Measurements from ENCODE around the gene TPRG1.
A peak's percentile ranks its signal among the peaks of the same experiment; 100 is the strongest.

TPRG1 gene

DNA sequence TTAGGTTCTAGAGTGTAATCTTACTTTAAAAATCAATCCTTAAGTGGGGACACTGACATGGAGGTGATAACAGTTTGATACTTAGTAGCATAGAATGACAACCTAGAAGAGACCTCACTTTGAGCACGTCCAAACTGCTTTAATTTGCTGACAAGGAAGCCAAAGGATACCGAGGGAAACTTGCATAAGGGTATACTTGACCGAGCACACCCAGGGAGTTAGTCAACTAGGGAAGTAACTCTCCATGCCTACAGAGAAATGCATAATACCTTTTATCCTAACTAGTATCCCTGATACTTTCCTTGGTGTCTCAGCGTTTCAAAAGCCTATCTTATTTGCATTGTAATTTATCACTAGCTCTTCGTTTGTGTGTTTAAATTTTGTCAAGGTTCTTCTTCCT, 5.5 kb upstream of the TPRG1 start:
- DNase-seq, result no peak

DNA sequence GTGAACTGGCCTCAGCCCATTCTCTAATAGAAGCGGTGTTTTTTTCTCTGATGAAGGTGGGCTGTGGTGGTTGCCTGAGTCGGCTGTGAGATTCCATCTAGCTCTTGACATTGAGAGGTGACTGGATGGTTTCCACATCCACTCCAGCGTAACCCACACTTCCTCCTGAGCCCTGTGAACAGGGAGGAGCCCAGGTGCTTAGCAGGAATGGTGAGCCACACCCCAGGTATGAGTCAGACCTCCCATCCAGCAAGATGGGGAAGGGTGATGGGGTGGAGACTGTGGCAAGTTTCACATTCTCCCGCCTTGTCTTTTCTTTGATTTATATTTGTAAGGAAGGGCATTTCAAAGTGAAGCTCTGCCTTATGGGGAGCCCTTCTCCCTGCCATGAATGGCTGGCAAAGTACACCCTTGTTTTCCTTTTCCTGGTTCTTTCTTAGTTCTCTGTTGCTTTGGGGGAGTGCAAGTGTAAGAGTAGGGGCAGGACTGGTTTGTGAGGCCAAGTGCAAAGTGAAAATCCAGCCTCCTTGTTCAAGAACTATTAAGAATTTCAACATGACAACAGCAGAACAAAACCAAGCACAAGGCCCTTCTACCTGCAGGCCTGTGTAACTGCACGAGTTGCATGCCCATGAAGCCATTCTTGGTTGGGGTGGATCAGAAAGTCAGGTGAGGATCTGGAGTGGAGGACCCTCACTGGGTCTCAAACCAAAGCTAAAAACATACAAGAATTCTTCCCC, 4.6 kb upstream of the TPRG1 start:
- no peak for DNase-seq

DNA sequence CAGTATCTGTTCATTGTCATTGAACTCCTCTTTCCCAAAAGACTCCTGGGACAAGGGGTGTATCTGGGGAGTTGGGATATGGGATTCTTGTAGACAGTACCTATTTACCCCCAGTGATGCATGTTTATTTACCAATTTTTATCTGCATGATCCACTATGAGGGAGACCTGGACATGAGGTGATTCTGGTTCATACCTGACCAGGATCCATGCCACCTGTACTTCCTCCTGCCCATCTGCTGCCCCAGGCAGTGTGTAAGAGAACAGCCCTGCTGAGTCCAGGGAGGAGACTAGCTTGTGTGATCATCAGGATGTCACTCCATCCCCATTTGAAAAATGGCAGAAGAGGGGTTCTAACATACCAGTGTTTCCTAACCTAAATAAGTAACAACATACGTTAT, 3.1 kb upstream of the TPRG1 start:
- DNase-seq, result no peak

DNA sequence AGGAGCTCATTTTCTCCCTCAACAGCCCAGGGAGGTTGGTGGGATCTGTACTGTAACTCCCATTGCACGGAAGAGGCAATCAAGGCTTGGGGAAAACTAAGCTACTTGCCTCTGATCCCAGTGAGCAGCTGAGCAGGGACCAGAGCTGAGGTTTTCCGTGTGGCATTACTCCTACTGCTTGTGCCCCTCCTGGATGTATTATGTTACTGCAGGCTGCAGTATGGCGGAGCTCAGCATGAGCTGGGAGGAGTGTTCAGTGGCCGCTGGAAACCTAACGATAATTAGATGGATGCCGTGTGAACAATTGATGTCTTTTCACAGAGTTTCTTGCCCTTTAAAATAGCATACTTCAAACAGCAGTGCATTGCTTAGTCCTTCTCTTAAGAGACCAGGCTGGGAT, 2.0 kb upstream of the TPRG1 start:
- DNase-seq, result no peak

DNA sequence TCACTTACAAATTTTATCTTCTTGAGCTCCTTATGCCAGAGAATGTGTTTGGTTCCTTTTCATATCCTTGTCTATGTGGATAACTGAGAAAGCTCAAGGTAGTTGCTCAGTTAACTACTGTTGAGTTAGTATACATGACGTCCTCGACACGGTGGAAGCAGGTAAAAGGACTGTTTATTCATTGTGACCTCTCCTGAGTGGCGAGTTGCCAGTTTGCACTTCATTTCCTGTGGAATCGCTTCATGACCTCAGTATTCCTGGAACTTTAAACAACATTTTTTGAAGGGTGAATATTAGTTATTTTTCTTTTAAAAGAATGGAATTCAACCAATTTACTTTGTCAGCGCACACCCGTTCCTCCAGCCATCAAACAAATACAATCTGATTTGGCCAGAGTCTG, 1.2 kb upstream of the TPRG1 start:
- DNase-seq, result no peak

DNA sequence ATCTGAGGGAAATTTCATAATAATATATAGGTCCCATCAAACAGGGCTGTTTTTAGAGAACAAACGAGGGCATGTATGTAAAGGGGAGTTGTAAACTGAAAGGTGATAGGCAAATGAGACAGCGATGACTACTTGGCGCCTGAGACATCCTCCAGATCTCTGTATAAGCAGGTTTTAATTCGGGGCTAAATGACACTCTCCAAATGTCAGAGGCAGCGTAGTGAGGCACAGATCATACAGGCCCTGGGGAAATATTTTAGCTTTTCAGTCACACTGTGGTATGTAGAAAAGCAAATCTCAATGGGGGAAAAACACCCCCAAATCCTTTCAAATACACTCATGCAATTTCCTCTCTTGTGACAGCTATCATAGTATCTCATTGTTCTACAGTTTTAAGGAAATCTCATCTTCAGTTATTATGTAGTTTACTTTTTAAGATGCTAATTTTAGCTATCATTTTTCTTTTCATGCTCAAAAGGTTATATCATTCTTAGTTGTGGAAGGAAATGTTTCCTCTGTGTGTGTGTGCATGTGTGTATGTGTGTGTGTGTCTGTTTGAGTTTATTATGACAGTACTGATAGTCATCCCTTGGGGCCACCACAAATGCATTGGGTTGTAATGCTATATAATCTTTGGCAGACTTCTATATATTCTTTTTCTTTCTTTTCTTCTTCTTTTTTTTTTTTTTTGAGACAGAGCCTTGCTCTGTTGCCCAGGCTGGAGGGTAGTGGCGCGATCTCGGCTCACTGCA, 1.1 kb downstream of the TPRG1 start:
- DNase-seq, result no peak

DNA sequence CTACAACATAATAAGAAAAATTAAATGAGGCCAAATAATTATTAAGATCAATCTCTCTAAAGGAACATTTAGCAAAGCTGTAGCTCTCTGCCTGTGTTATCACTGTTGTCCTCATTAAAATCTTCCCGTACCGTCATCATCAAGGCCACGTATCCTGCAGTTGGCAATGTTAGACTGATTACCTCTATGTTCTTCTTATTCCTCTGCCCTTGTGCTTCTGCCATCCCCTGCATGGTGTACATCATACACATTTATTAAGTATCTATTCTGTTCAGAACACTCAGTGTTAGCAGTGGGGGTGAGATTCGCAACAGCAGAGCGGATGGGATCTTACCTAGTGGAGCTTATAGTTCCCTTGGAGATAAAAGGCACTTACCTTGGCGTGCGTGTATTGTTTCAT, 12.8 kb downstream of the TPRG1 start:
- no peak for DNase-seq

DNA sequence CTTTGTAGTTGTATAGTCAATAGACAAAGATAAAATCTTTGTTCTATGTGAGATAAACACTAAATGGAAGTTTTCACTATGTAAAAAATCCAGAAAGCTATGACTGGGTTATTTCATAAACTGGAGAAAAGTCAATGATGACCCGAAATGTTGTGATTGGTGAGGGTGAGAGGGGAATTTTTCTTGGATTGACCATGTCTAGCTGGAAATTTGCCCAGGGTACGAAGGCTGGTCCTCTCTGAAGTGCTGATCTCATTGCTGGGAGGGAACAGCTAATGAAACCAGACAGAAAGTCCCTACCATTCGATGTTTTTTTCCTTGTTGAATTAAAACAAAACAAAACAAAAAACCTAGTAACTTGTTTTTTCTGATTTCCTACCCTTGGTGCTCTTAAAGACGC, 14.3 kb downstream of the TPRG1 start:
- peak; percentile 48 for DNase-seq

DNA sequence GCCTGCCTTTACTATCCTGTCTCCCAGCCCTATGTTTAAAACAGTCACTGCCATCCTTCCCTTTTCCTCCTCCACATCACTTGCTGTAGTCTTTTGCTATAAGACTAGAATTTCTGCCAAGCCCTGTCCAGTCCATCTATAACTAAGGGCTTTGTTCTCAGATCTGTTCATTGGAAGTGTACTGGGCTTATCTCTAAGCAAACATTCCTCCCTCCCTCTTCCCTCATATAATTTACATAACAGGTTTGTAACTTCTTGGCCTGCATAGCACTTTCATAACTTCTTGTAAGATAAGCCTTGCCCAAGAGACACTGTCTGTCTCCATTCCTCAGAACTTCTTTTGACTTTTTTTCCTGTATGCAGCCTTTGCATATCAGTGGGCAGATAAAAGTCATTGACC, 16.7 kb downstream of the TPRG1 start:
- no peak for DNase-seq

DNA sequence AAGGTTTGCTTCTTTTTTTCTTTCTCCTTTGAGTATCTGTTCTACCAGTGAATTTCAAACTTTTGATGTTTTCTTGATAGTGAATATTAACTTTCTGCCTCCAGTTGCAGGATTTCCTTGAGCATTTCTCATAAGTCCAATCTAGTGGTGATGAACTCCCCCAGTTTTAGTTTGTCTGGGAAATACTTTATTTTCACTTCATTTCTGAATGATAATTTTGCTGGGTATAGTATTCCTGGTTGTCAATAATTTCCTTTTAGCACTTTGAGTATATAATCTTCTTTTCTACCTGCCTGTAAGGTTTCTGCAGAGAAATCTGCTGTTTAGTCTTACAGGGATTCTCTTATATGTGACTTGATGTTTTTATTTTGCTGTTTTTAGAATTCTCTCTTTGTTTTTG, 21.0 kb downstream of the TPRG1 start:
- no peak for DNase-seq

DNA sequence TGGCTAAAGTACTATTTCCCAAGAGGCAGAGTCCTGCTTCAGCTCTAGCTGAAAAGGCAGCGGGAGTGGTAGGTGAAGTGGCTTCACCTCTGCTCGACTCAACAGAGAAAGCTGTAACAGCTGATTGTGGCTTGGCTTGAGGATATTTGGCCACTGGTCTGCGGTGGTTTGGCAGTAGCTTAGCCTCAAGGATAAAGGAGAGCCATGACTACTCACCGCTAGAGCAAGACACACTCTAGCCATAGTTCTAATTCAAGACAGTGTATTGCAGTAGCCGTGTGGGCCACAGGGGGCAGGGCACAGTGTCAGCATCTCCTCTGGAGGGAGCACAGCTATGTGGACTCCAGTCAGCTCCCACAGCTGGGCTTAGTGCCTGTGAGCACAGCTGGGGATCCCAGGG, 23.5 kb downstream of the TPRG1 start:
- no peak for DNase-seq

DNA sequence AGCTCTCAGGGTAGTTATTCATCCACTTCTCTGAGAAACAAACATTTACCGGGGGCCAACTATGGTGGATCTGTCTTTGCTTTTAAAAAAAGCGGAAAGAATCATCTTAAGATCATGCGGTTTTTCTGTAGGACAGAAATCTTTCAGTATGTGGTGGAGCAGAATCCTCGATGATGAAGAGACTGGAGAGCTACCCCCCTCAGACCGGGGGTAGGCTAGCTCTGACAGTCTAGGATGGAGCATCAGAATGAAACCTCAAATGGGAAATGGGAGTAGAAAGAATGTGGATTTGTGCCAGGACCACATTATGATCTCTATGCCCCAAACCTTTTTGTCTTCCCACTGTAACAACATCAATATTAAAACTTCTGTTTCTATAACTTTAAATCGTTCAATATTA, 30.3 kb downstream of the TPRG1 start:
- DNase-seq, result peak; percentile 78

DNA sequence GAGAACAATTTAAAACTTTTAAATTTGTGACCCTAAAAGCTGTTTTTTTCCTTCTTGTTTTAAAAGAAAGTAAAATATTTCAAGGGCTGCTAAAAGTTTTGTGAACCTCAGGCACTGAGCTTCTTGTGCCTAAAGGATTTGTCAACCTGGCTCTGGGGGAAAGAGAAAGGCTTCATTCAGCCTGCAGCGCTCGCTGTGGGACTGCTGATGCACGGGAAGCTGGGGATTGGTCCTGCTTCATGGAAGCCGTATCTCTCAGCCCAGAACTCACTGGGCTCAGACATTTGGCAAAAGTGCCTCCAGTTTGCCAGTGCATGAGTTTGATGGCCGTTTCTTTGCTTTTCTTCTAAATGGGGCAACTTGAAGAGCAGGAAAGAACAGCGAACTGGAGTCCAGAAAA, 30.8 kb downstream of the TPRG1 start:
- no peak for DNase-seq

DNA sequence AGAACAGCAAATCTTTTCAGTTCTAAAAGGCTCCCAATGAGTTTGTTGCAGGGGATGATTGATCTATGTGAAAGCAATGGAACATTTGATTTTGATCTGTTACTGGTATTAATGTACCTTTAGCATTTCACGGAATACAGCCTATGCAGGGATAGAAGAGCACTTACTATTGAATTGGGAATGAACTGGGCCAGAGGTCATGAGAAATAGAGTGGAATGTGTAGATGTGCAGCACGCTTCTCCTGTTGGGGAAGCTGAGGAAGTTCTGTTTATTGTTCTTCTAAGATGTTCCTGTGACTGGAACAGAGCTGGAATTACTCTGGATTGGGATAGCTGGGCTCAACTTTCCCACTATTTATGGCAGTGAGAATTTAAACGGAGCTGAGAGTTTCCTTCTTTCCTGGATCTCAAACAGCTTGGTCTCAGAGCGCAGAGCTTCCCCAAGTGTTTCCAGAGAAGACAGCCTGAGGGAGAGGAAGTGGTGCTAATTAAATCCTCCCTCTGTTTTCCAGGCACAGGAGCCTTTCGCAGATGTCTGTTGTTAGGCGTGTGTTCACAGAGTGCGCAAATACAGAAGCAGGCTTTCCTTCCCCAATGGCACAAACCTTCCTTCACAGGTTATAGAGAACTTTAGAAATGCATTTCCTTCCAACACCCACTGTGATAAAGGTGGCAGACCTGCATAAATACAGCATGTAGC, 32.5 kb downstream of the TPRG1 start:
- peak; percentile 16 for DNase-seq

DNA sequence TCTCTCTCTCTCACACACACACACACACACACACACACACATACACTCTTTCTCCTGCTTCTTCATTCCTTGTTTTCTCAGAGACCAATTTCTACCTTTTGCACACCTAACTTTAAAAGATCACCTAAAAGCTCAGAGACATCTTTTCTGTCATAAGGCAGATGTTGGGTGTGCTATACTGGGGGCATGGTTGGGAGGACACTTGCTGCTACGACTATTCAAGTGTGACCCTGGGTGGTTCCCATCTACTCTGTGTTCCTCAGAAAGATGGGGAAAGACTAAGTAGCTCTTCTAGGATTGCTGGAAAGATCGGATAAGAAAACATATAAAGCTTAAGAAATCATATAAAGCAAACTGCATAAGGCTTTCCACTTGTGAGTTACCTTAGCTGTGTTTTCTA, 33.2 kb downstream of the TPRG1 start:
- no peak for DNase-seq

DNA sequence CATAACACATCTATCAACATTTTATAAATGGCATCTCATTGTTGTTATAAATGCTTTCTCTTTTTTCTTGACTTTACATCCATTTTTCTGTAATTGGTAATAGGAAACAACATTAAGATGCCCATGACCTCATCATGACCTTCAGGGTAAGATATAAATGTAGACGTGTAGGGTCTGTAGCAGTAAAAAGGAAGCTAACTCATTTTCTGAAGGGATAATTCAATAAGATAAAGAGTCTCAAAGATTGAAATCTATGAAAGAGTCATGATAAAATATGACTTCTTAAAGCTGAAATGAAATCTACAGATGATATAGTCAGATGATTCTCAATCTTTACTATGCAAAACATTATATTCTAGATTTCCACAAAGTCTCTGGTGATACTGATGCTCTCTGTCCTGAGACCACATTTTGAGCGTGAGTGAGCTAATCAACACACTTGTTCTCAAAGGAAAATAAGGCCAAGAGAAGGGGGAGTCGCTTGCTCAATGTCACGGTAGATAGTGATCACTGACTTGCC, 38.5 kb downstream of the TPRG1 start:
- no peak for DNase-seq

DNA sequence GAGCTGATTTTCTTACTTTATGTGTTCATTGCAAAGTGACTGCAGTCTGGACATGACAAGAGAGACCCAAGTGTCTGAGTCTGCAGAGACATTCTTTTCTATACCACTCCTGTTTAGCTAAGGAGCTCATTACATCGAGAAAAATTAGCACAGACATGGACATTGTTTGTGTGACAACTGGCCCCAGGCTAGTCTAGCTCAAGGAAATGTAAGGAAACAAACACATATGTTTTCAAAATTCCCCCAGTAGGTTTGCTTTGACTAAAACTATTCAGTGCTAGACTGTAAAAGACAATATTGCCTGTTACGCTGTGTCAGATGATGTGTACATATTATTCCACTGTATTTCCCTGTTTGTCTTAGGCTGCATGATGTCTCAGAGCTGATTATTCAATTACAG, 40.9 kb downstream of the TPRG1 start:
- DNase-seq, result no peak

DNA sequence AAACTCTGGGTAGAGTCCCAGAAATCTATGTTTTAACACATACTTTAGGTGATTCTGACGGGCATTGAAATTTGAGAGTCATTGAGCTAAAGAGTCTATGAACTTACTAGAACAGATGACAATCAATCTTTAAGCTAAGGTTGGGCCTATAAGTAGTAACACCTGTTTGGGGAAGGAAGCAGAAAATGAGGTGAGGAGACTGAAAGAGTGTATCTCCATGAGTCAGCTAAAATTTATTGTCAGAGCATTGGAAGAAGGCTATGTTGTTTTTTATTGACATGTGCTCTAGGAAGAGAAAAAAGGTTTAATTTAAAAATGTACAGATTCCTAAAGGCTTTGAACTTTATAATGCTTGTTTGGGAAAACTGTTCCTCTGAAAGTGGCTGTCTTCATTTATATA, 42.9 kb downstream of the TPRG1 start:
- no peak for DNase-seq

DNA sequence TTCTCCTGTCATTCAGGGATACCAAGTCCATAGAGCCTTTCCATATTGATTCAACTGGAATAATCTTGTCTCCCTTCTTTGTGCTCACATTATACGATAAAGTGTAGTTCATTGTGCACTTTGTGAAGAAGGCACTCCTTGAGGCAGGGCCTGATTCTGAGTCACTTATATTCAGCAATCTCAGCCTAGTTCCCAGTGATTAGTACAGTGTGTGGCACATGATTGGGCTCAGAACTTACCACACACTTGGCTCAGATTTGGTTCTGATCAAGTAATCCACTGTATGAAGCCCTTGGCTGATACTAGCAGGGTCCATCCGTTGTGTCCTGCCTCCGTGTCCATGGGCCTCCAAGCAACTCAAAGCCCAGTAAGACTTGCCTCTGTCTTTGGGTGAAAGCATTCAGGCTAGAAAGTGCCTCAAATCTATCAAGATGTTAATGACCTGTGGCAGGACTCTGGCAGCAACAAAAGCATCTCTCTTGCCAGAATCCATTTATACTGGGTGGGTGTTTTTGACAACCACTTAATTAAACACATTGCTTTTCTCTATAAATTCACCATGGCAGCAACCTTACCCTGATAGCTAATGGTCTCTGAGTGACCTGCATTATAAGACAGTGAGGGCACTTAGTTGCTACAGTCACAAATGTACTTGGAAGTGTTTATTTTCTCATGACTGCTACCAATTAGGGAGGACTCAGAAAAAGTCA, 51.3 kb downstream of the TPRG1 start:
- DNase-seq, result no peak

DNA sequence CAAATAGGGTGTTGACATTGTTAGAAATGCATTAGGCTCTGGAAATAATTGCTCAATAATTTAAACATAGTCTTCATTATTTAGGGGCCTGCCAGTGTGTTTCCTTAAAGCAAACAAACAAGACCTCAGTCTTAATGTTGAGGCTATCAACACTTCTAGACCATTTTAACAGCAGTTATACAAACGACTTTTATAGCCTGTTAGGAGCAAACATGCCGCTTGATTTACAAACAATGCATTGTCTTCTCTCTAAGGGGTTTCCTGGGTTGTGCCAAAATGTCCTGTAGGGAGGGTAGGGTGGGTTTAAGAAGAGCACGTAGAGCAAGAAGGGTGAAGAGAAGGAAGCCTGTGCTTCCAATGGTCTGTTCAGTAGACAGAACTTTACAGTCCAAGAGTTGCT, 53.7 kb downstream of the TPRG1 start:
- no peak for DNase-seq

DNA sequence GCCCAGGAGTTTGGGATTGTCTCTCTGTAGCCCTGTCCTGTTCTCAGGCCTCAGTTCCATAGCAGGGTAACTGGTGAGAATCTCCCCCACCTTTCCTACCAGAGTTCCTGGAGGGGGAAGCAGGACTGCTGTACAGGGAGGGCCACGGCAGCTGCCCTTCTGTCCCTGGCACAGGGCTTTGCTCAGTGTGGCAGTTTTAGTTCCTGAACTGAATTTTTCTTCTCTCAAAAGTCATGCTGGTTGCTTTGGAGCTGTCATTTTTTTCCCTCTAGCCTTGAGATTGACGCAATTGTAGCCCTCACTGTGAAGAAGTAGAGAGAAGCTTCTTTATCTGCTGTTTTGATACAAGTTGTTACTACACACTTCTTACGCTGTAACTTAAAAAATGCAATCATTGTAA, 55.5 kb downstream of the TPRG1 start:
- DNase-seq, result no peak

DNA sequence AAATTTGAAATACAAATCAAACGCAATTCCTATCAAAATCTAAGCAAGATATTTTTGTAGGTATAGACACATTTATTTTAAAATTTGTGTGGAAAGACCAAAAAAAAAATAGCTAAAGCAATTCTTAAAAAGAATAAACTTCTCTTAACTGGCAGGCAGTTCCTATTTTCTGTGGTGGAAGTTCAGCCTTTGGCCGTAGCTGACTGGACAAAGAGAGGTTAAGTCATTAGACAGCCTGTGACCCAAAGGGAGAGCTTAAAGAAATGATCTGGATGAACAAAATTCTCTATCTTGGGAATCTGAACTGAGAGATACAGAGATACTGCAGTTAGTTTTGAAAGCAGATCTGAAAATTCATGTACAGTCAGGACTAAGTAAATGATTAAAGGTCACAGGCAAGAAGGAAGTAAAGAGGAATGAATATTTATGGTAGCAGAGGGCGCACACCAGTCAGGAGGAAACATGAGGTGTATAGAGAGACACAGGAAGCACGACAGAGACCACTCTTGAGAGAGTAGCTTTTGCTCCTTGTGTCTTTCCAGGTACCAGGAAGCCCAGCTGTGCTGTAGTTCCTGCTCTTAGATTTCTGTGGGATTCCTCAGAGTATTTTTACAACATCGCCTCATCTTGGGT, 57.5 kb downstream of the TPRG1 start:
- DNase-seq, result no peak

DNA sequence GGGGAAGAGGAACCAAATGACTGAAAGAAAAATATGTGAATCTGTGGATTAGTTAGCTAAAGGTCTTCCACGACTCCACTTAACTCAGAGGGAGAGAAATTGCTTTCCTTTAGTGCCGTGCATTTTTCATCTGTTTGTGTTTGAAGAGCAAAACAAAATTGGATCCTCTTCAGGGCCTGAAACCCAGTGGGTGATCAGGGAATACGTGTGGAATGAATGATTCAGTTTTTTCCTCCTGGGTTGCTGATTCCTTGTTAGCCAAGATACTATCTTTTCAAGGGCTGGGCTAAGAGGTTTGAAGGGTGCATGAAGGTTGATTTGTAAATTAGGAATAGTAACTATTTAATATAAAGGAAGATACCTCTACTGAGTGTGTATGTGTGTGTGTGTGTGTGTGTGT, 61.0 kb downstream of the TPRG1 start:
- DNase-seq, result no peak
